Measurements from ENCODE around the gene PHF21A. TPM values are rescaled to one million over a fixed set of nuclear protein-coding genes. Genes with fewer than 3 reads are reported as not detected.

Gene PHF21A
- total RNA-seq, 1 experiment from 2014 or later: 5.9 TPM

- peak; percentile 51 for DNase-seq (ENCODE audit: low spot score)
These were observed 235.9 kb downstream of the PHF21A start, which contains the start of gene MAPK8IP1 for GRCh38 chr11:45885274-45885920. Gene MAPK8IP1, plus strand, starts transcription at chr11:45885651. Its CDS starts 170 bp downstream, at chr11:45885821.

- no peak for DNase-seq (ENCODE audit: low spot score)
These were observed 236.6 kb downstream of the PHF21A start for GRCh38 chr11:45884596-45885185.

Other genes starting within 250 kb of the PHF21A start
- 2.9 and 4.0 TPM in 2 replicates for gene MAPK8IP1, start 235.8 kb downstream of the PHF21A start, total RNA-seq (2014; rRNA removed; shearing (Covaris generic))
- gene FREY1, start 214.2 kb downstream of the PHF21A start, total RNA-seq (2014; rRNA removed; shearing (Covaris generic)): 0.31 and 1.7 TPM in 2 replicates
- gene PEX16, start 203.6 kb downstream of the PHF21A start, total RNA-seq (2014; rRNA removed; shearing (Covaris generic)): 86.5 and 98.4 TPM in 2 replicates
- 2.6 and 4.5 TPM in 2 replicates for gene LARGE2, start 198.8 kb downstream of the PHF21A start, total RNA-seq (2014; rRNA removed; shearing (Covaris generic))
- 50.1 and 64.2 TPM in 2 replicates for gene CREB3L1, start 156.2 kb upstream of the PHF21A start, total RNA-seq (2014; rRNA removed; shearing (Covaris generic))
- gene DGKZ, start 226.0 kb upstream of the PHF21A start, total RNA-seq (2014; rRNA removed; shearing (Covaris generic)): 190 and 194 TPM in 2 replicates